Pancreas (tissue), 10 donors: ENCODE data around the gene MIR17HG. TPM values are rescaled to one million over a fixed set of nuclear protein-coding genes. Genes with fewer than 3 reads are reported as not detected.

Source experiments
- ATAC-seq, 4 donors: fragments of 200-7000 bp; cut with Tn5 transposase; one replicate each; pipeline versions ENCODE4 v1.8.0 to v1.9.1; 2020; ENCODE audit warnings: mild to moderate bottlenecking in 4 of 4, moderate library complexity in 4 of 4
- DNase-seq, 6 donors: peaks; one replicate each; pipeline ENCODE4 v3.0.0-alpha.2; 2020
- FAIRE-seq: peaks from 2 replicates; lab custom pipeline; 2012; peaks lifted over from hg19 to GRCh38; lab: Jason Lieb, UNC
- H3K27ac ChIP-seq, 4 donors: fragments of 200-600 bp; sonication (generic); 1 replicate in 3 of 4; 2 replicates in 1 of 4; pipeline versions ENCODE4 v1.5.0 to v1.8.0; 2020
- H3K27me3 ChIP-seq, 4 donors: fragments of 200-600 bp; one replicate each; pipeline ENCODE4 v1.8.0; 2021
- H3K36me3 ChIP-seq, 3 donors: fragments of 200-600 bp; sonication (generic) in 1 of 3; one replicate each; pipeline versions ENCODE4 v1.5.0 to v1.8.0; 2020 to 2021
- H3K4me1 ChIP-seq, 3 donors: fragments of 200-600 bp; one replicate each; pipeline ENCODE4 v1.8.0; 2021
- H3K4me3 ChIP-seq, 4 donors: fragments of 200-600 bp; sonication (generic) in 2 of 4; one replicate each; pipeline versions ENCODE4 v1.5.0 to v1.8.0; 2020 to 2021
- H3K9me3 ChIP-seq, 4 donors: fragments of 200-600 bp; one replicate each; pipeline ENCODE4 v1.8.0; 2021
- CTCF ChIP-seq, 4 donors: fragments of 200-600 bp; sonication (generic) in 3 of 4; IDR thresholded peaks; one replicate each; pipeline versions ENCODE4 v1.5.0 to v1.8.0; 2021; ENCODE audit warnings: antibody characterized with exemption in 4 of 4
- WGBS, 2 donors: extraction: QIAGEN DNeasy Blood & Tissue Kit; methylation state at CpG; one replicate each; pipeline ENCODE4 v1.1.7; 2013; 5-methylcytosine and 5-hydroxymethylcytosine counted together
- intact Hi-C, 3 donors: fragments of 100-400 bp; cut with DNase I; formaldehyde crosslinking; loops; one replicate each; pipeline versions ENCODE4 v1.11.1 to v1.14.2; 2022
- polyA plus RNA-seq, 2 donors: library from polyadenylated mRNA; stranded (reverse); fragments of 200-250 nt; gene quantifications; one replicate each; pipeline ENCODE4 v1.2.3, GENCODE V29; 2013
- total RNA-seq, 6 donors: library from RNA; stranded (reverse); fragmentation: NEBNext Ultra II Directional in 4 of 6; extraction: Animal tissue kit (Norgen Biotek cat#: 25700) in 4 of 6; gene quantifications; one replicate each; pipeline versions ENCODE4 v1.2.1 to v1.2.4, GENCODE V29; 2021 to 2023
- donor health status: healthy with polysubstance abuse.
- donor health status: DM: no; HTN: no; CAD: no; lungs with moderate emphysema.
- donor health status: DM: no; HTN: no; CAD: no.
- donor health status: control.
- donor health status: control.
- donor health status: Bipolar disorder and iron deficiency.
- donor health status: DM: yes; HTN: yes; CAD: no.
- donor health status: DM: no; HTN: no; CAD: no.
- donor health status: DM: no; HTN: no; CAD: no.
- donor health status: DM: yes; HTN: yes; CAD: no.

Gene MIR17HG
- total and polyA plus RNA-seq, 8 donors, result 2.3 to 6.0 (median 3.8) TPM

GRCh38 chr13:91400063-91400399, 52.5 kb downstream of the MIR17HG start:
- DNase-seq, result no peak
- H3K36me3 ChIP-seq, result no peaks in the 10 kb centered on the region
- no peak for FAIRE-seq
- ATAC-seq, result no peak
- H3K27me3 ChIP-seq, result peaks cover 0 to 15% (median 3%) of the 10 kb centered on the region in 4 donors
- TF ChIP-seq CTCF (IDR thresholded peaks at IDR 0.05), result no peak
- peaks cover 0 to 6% (median 0%) of the 10 kb centered on the region in 3 donors for H3K4me1 ChIP-seq
- intact Hi-C loops, result no loop called here
- no peaks in the 10 kb centered on the region for H3K9me3 ChIP-seq
- no peak overlapping the region for H3K4me3 ChIP-seq
- H3K27ac ChIP-seq, result no peak overlapping the region
- 63 to 76% methylated on average over 6 of the region's 6 CpGs for WGBS, 2 donors

- intact Hi-C loops, result no loop called here
- DNase-seq, result no peak
- H3K27me3 ChIP-seq, result peaks cover 0 to 15% (median 3%) of the 10 kb centered on the region in 4 donors
- H3K4me1 ChIP-seq, result peaks cover 0 to 6% (median 0%) of the 10 kb centered on the region in 3 donors
- H3K27ac ChIP-seq, result no peak overlapping the region
- no peak for FAIRE-seq
- TF ChIP-seq CTCF (IDR thresholded peaks at IDR 0.05), result no peak
- H3K9me3 ChIP-seq, result no peaks in the 10 kb centered on the region
- 80 to 83% methylated on average over 3 of the region's 3 CpGs for WGBS, 2 donors
- H3K36me3 ChIP-seq, result no peaks in the 10 kb centered on the region
- no peak for ATAC-seq
- no peak overlapping the region for H3K4me3 ChIP-seq
These were observed 53.2 kb downstream of the MIR17HG start for GRCh38 chr13:91400671-91401070.

- WGBS, 2 donors, result 71 to 82% methylated on average over 2 of the region's 2 CpGs
- H3K4me3 ChIP-seq, result no peak overlapping the region
- intact Hi-C loops, result no loop called here
- H3K36me3 ChIP-seq, result no peaks in the 10 kb centered on the region
- H3K27me3 ChIP-seq, result peaks cover 0 to 15% (median 3%) of the 10 kb centered on the region in 4 donors
- H3K9me3 ChIP-seq, result no peaks in the 10 kb centered on the region
- DNase-seq (no peak), FAIRE-seq (no peak), ATAC-seq (no peak)
- peaks cover 0 to 6% (median 0%) of the 10 kb centered on the region in 3 donors for H3K4me1 ChIP-seq
- no peak overlapping the region for H3K27ac ChIP-seq
- TF ChIP-seq CTCF (IDR thresholded peaks at IDR 0.05), result no peak
These were observed 54.4 kb downstream of the MIR17HG start for GRCh38 chr13:91401920-91402319.

Other genes with a start within 250 kb of the MIR17HG start
- gene GPC5, start 50.9 kb downstream of the MIR17HG start, total RNA-seq, result under 1 TPM in 2 of 6 donors, not detected in 4; 0.12 to 0.35 TPM
- gene GPC5, start 50.9 kb downstream of the MIR17HG start, polyA plus RNA-seq, result under 1 TPM in 1 of 2 donors, not detected in 1; 0.35 TPM